NCI-H1694 treated with DMSO at 0.1 percent for 48 hours (cell line): ENCODE results near the gene ATF3.
A peak's percentile ranks its signal among the peaks of the same experiment; 100 is the strongest.
"Not testable (repeated sequence)": the region's sequence is repeated elsewhere in the genome, so short reads cannot be mapped to it uniquely, and the experiment has no call there.

Experiments
- DNase-seq: peaks from one replicate; lab custom pipeline; 2025; lab: John Stamatoyannopoulos, UW

Gene ATF3

GRCh38 chr1:212651977-212652376 lies 43.4 kb downstream of the ATF3 start:
- no peak for DNase-seq

GRCh38 chr1:212652609-212653008 lies 44.0 kb downstream of the ATF3 start:
- DNase-seq, result no peak

- no peak for DNase-seq
Observed at GRCh38 chr1:212655668-212656440, 47.3 kb downstream of the ATF3 start.

- no peak for DNase-seq
Observed at GRCh38 chr1:212656730-212657129, 48.2 kb downstream of the ATF3 start.

- DNase-seq, result not testable (repeated sequence)
Observed at GRCh38 chr1:212658250-212658649, 49.7 kb downstream of the ATF3 start.

GRCh38 chr1:212664409-212665199 lies 56.0 kb downstream of the ATF3 start:
- no peak for DNase-seq

GRCh38 chr1:212665241-212666115 lies 56.9 kb downstream of the ATF3 start:
- DNase-seq, result peak; percentile 92

GRCh38 chr1:212666116-212666775 lies 57.7 kb downstream of the ATF3 start:
- no peak for DNase-seq

GRCh38 chr1:212667223-212668139 lies 58.9 kb downstream of the ATF3 start:
- DNase-seq, result peak; percentile 84

GRCh38 chr1:212668477-212668876 lies 59.9 kb downstream of the ATF3 start:
- DNase-seq, result no peak

GRCh38 chr1:212669102-212669501 lies 60.5 kb downstream of the ATF3 start:
- peak; percentile 49 for DNase-seq

GRCh38 chr1:212669600-212669999 lies 61.0 kb downstream of the ATF3 start:
- DNase-seq, result no peak

- no peak for DNase-seq
Observed at GRCh38 chr1:212670301-212670700, 61.7 kb downstream of the ATF3 start.
